B cell (primary cell): Measurements from ENCODE around the gene UBXN10. TPM values are rescaled to one million over a fixed set of nuclear protein-coding genes. Genes with fewer than 3 reads are reported as not detected.

Experiments
- polyA plus RNA-seq: library from polyadenylated mRNA; depleted of rRNA; stranded (reverse); fragments of >200 nt; gene quantifications from 2 replicates; pipeline ENCODE4 v1.2.3, GENCODE V29; 2012
- total RNA-seq, 2 donors: library from RNA; stranded (reverse); fragments of 120-200 nt in 1 of 2; gene quantifications; 1 replicate in 1 of 2; 2 replicates in 1 of 2; pipeline versions ENCODE4 v1.2.3 to v1.2.4, GENCODE V29; 2013 to 2022

UBXN10 gene
- total and polyA plus RNA-seq, 2 donors (not counting 1 experiment from before 2014, with no cell fraction given), result 0.07 to 0.25 TPM

Other genes starting within 250 kb of the UBXN10 start
- gene PLA2G2A, start 206.5 kb upstream of the UBXN10 start, total RNA-seq, result not detected in 2 replicates
- gene PLA2G2A, start 206.5 kb upstream of the UBXN10 start, polyA plus RNA-seq, result not detected in 2 replicates
- gene PLA2G5, start 115.9 kb upstream of the UBXN10 start, total RNA-seq, result not detected in 2 replicates
- not detected in 2 replicates for gene PLA2G5, start 115.9 kb upstream of the UBXN10 start, polyA plus RNA-seq
- gene PLA2G2D, start 66.6 kb upstream of the UBXN10 start, total RNA-seq, result 1.7 and 2.3 TPM in 2 replicates
- 2.2 and 2.8 TPM in 2 replicates for gene PLA2G2D, start 66.6 kb upstream of the UBXN10 start, polyA plus RNA-seq
- gene PLA2G2F, start 46.8 kb upstream of the UBXN10 start, total RNA-seq, result not detected in 2 replicates
- not detected in 2 replicates for gene PLA2G2F, start 46.8 kb upstream of the UBXN10 start, polyA plus RNA-seq
- gene PLA2G2C, start 422 bp downstream of the UBXN10 start, total RNA-seq, result 0.10 TPM in 1 of 2 replicates, not detected in the other
- 0.03 TPM in 1 of 2 replicates, not detected in the other for gene PLA2G2C, start 422 bp downstream of the UBXN10 start, polyA plus RNA-seq
- not detected in 2 replicates for gene VWA5B1, start 104.8 kb downstream of the UBXN10 start, total RNA-seq
- not detected in 2 replicates for gene VWA5B1, start 104.8 kb downstream of the UBXN10 start, polyA plus RNA-seq